Skin of body (tissue), 2 donors: ENCODE results near the gene CACNA1C. TPM values are rescaled to one million over a fixed set of nuclear protein-coding genes. Genes with fewer than 3 reads are reported as not detected.

Experiments used
- DNase-seq: peaks from one replicate; lab custom pipeline; 2025; lab: John Stamatoyannopoulos, UW
- total RNA-seq: library from RNA; depleted of rRNA; stranded (reverse); fragments of >200 nt; gene quantifications from one replicate; pipeline ENCODE4 v1.2.3, GENCODE V29; 2014

Gene CACNA1C
- total RNA-seq, 1 donor from 2014 or later: 4.3 TPM

- no peak for DNase-seq
These were observed 284.5 kb downstream of the CACNA1C start for GRCh38 chr12:2337031-2338010.

GRCh38 chr12:2338381-2338780 is 285.6 kb downstream of the CACNA1C start:
- no peak for DNase-seq

- DNase-seq: no peak
These were observed 286.2 kb downstream of the CACNA1C start for GRCh38 chr12:2338991-2339431.

DNA sequence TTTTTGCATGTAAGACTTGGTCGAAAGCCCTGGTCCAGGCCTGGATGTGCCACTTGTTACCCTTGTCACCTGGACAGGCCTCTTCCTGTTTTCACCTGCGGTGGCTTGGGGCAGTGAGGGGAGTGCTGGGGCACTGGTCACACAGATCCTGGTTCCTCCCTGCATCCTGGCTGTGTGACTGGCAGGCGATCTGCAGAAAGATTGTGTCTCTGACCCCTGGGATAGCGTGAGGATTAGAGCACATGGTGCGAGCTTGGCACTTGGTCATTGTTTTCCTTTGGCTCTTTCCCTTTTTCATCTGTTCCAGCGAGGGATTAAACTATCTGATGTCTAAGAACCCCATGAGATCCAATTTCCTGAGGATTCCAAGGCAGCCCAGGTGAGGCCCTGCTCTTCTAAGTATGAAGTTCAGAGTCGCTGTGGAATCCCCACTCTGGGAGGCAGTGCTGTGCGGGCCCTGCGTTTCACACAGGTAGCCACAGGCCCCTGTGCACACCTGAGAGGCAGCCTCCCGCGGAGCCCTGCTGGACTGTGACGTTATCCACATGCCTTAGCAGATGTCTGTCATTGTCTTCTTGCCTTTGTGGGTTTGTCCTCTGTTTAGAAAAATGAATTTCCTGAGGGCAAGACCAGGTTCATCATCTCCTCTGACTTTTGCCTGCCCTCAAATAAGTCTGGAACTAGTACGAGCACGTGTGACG is 288.4 kb downstream of the CACNA1C start:
- DNase-seq: no peak

DNA sequence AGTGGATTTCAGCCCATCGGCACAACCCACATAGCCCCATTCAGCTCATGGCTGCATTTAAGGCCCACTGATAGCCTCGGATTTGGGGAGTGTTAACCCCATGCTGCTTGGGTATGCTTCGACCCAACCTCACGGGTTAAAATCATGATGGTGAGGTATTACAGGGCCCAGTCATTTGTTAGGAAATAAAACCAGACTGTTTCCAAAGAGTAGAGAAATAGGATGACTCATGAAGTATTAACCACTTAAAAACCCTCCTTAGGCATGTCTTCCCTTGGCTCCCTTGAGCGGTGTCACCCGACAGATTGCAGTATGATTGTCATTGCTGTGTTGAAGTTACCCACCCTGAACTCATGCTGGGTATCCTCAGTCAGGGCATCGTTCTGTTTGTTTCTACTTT is 289.1 kb downstream of the CACNA1C start:
- DNase-seq: no peak

- no peak for DNase-seq
These were observed 290.9 kb downstream of the CACNA1C start for GRCh38 chr12:2343681-2344080.

DNA sequence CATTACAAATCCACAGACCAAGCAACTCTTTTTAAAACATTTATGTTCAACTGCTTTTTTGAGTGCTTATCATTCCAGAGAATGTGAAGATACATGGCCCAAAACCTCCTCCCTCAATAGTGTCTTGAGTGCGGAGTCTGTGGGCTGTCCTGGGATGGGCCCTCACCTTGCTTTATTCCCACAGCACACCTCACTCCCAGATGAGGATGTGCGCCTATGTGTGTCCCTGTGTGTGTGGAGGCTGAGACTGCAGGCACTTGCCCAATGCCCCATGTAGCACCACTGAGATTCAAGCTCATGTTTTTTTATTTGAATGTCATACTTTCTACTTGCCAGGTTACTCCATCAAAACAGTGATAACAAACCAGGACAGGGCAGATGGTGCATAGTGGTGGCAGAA is 291.7 kb downstream of the CACNA1C start:
- DNase-seq: no peak

GRCh38 chr12:2344885-2345284 is 292.1 kb downstream of the CACNA1C start:
- DNase-seq: no peak

DNA sequence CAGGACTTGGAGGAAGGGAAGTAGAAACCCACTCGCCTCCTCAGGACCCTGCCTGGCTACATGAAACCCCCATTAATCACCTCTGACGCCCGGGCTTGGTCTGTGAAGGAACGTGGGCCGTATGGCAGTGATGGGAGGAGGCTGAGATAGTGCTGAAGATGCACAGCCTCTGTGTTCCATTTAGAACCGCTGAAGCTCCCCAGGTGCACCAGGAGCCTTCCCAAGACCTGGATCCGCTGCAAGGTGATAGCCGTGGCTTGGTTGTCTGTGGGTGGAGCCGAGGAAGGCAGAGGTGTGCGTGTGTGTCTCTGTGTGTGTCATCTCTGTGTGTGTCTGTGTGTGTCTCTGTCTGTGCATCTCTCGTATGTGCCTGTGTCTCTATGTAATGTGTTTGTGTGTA is 293.1 kb downstream of the CACNA1C start:
- no peak for DNase-seq

DNA sequence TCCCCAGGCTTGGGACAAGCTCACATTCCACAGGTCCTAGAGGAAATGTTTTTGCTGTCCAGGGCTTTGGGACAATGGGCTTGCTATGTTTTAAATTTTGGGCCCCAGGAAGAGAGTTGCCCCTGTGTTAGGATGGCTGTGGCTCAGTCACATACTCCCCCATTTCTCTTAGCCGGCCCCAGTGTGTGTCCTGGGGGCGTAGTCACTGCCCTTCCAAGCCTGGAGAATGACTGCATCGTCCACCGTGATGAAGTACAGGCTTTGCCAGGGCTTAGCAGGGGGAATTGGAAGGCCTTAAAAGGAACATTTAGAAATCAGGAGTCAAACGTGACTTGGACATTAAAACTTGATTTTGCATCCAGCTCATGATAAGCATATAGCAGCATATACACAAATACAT is 293.6 kb downstream of the CACNA1C start:
- DNase-seq: no peak

- DNase-seq: no peak
These were observed 294.5 kb downstream of the CACNA1C start for GRCh38 chr12:2347137-2347843.

- no peak for DNase-seq
These were observed 295.2 kb downstream of the CACNA1C start for GRCh38 chr12:2347844-2348481.

DNA sequence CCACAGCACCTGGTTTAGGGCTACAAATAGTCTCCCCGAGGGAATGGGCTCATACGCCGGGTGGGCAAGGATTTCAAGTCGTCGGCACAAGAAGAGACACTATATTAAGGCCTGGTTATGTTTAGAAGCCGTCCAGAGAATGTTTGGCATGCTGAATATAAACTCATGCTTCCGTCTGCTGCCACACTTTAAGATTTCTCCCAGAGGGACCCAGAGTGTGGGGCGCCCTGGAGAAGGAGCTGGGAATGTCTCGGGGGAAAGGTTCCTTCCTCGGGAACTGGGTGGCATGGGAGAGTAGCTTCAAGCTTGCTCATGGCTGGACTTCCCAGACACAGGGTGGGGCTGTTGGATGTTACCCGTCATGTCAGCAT is 295.7 kb downstream of the CACNA1C start:
- no peak for DNase-seq

GRCh38 chr12:2351161-2351560 is 298.4 kb downstream of the CACNA1C start:
- DNase-seq: no peak

GRCh38 chr12:2352203-2352602 is 299.4 kb downstream of the CACNA1C start:
- DNase-seq: no peak

DNA sequence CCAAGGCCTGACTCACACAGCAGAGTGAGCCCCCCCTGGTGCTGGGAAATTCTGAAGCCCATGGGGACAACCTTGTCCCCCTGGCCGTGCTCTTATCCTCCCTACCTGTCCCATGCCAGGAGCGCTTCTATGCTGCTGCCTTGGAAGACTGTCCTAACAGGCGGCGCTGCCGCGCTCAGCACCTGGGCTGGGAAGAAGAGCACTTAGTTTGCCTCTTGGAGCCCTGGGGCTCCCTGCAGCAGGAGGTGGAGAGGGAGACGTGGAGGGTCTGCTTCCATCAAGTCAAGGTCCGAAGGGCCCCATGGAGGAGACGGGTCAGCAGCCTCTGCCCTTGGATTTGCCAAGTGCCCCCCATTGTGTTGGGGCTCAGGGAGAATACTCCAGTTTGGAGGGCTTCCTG is 300.5 kb downstream of the CACNA1C start:
- DNase-seq: no peak

DNA sequence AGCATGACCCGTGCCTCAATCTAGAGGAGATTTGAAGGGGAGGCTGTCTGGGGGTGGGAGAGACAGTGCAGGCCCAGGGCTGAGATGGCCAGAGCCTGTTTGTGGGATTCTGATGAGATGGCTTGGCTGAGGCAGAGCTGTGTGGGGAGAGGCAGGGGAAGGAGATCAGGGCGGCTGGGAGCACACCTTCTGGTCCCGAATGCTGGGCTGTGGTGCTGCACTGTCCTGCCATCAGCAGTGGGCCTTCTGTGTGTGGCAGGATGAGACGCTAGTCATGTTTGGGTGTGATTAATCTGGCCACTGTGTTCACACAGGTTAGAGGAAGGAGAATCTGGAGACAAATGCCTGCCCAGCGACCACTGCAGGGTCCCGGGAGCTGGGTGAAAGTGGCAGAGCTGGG is 300.9 kb downstream of the CACNA1C start:
- no peak for DNase-seq

DNA sequence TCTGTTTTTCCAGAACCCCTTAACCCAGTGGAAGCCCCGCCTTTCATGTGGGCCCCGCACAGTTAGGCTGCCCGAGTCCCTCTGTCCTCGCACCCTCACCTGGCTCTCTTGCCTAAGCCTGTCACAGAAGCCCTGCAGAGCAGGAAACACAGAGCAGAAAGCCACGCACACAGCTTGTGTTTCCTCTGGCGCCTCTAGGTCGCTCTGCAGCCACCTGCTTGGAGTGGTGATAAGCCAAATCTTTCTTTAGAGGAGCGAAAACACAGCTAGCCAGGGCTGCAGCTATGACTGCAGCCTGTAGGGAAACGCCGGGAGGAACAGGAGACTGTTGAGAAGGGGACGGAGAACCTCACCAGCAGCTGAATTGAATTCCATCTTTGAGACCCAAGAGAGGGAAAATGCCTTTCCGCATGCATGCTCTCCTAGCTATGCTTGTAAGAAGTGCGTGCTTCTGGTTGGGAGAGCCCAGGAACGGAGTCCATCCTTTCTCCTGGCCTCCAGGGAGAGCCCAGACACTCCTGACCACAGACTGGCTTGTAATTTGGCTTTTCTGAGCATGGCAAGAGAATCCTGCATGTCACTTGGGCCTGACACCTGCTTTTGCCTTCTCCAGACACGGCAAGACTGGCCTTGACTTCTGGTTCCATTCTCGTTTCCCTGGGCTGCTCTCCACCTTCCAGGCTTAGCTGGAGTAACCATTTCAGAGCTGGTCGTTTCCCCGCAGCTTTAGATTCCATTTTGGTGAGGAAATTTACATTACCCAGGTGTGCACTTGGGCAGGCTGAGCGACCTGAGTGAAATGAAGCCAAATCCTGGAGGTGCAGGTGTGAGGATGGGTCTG is 301.6 kb downstream of the CACNA1C start:
- no peak for DNase-seq

- DNase-seq: no peak
These were observed 302.4 kb downstream of the CACNA1C start for GRCh38 chr12:2355198-2355597.

DNA sequence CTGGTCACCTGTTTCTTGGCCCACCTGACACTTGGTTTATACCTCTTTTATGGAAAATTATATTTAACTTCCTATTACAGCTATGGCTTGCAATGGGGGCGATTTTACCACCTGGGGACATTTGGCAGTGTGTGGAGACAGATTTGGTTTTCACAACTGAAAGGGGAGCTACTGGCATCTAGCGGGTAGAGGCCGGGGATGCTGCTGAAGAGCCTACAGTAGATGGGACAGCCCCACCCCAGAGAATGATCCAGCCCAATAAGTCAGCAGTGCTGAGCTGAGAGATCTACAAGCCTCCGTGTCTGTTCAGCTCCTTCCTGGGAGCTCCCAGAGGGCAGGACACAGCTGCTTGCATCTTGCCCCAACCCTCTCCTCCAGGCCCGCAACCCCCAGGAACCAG is 302.8 kb downstream of the CACNA1C start:
- no peak for DNase-seq
